NOMO-1 treated with dmso at 0.1 percent for 144 hours (cell line): ENCODE data around the gene PRICKLE2.
"Not testable (repeated sequence)": the region's sequence is repeated elsewhere in the genome, so short reads cannot be mapped to it uniquely, and the experiment has no call there.

Source experiments
- DNase-seq: peaks from one replicate; lab custom pipeline; 2025; ENCODE audit not compliant: unreplicated experiment; lab: John Stamatoyannopoulos, UW

Gene PRICKLE2

DNA sequence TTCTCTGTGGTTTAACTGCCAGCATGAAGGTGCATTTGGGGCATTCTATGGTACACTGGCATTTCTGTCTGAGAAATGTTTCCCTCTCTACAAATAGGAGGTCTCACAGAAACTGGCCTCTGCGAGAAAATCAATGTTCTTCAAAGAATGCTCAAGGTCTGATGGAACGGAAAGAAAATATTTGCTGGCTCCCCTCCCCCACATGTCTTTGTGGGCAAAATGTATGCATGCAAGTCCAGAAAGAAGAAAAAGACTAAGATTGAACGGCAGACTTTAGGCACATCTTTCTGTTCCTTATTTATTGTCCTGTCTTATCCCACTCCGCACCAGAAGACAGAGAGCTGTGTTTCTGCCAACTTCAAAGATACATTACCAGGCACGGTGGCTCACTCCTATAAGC lies 118.1 kb downstream of the PRICKLE2 start:
- no peak for DNase-seq

- no peak for DNase-seq
These were observed 119.5 kb downstream of the PRICKLE2 start for GRCh38 chr3:64105816-64106215.

GRCh38 chr3:64104691-64105111 lies 120.6 kb downstream of the PRICKLE2 start:
- no peak for DNase-seq

DNA sequence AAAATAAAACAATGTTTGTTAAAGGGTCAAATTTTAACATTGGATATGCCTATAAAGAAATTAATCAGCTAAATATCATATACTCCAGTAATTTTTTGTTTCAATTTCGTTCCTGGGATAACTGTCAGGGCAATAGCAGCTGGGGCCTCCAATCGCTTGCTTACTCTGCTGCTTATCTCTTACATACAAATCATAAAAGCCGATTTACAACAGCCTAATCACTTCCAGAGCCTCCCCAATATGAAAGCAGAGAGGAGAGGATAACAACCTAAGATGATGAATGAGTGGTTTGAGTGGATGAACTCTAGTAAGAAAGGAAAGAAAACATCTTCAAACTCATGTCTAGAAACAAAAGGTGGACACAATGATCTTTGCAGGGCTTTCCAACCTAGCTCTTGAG lies 121.3 kb downstream of the PRICKLE2 start:
- DNase-seq = no peak

DNA sequence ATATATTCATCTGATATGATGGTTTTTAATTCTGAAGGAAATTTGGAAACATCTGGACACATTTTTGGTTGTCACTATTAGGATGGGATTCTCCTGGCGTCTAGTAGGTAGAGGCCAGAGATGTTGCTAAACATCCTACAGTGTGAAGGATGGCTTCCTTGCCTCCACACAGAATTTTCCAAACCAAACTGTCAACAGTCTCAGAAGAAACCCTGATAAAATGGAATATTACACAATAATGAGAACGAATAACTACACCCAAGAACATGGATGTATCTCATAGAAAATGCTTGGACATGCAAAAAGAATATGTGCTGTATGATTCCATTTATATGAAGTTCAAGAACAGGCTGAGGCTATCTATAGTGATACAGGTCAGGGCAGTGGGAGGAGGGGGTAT lies 122.1 kb downstream of the PRICKLE2 start:
- no peak for DNase-seq

DNA sequence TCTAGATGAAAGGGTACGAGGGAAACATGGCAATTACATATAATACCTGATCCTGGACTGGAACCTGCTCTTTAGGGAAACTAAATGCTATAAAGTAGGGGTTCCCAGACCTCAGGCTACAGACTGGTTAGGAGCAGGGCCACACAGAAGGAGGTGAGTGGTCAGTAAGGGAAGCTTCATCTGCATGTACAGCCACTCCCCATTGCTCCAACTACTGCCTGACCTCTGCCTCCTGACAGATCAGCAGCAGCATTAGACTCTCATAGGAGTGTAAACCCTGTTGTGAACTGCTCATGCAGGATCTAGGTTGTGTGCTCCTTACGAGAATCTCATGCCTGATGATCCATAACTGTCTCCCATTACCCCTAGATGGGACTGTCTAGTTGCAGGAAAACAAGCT lies 123.1 kb downstream of the PRICKLE2 start:
- DNase-seq = no peak

DNA sequence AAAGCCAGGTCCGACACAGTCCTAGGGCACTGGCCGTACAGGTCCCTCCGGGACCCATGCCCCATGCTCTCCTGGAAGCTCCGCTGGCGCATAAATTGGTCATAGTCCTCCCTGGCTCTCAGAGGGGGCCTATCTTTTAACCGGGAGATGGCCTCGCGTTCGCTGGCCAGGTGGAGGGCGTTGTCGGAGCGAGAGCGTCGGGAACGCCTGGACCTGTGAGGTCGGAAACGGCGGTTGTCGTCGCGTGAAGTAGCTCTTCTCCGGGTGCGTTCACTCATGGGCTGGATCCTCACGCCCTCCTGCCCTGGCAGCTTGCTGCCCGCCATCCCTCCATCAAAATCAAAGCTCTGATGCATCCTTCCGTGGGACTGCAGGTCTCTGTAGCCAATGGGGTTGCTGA lies 126.0 kb downstream of the PRICKLE2 start:
- DNase-seq = no peak

DNA sequence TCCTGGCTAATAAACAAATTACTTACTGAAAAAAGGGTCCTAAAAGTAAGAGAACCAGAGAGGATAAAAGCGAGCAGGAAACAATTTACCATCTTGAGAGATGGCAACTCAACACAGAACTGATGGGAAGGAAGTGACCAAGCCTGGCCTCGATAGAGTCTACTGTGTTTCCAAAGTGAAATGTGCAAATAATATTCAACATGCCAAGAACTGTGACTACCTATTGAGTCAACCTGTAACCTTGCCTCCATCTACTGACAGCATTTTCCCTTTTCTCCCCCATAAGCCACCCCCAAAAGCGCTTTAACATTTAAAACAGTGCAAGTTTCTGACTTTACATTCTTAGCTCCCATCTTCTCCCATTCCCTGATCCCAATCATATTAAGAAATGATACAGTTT lies 126.6 kb downstream of the PRICKLE2 start:
- DNase-seq = no peak

DNA sequence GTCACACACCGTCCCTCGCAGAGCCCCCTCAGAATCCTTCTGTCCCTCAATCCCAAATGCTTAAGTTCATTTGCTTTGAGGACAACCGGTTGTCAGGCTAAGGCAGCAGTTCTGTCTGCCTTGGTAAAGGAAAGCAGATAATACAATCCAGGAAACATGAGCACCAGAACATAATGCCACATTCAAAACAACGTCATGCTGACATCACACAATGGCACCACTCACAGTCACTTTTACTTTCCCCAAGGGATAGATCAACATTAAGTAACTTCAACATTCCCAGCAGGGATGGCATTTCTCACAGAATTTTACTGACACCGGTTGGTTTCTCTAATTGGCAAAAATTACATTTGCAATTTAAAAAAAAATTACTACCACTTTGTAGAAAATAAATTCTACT lies 127.3 kb downstream of the PRICKLE2 start:
- DNase-seq = no peak

- no peak for DNase-seq
These were observed 129.5 kb downstream of the PRICKLE2 start for GRCh38 chr3:64095802-64096201.

GRCh38 chr3:64094713-64095079 lies 130.6 kb downstream of the PRICKLE2 start:
- DNase-seq = no peak

DNA sequence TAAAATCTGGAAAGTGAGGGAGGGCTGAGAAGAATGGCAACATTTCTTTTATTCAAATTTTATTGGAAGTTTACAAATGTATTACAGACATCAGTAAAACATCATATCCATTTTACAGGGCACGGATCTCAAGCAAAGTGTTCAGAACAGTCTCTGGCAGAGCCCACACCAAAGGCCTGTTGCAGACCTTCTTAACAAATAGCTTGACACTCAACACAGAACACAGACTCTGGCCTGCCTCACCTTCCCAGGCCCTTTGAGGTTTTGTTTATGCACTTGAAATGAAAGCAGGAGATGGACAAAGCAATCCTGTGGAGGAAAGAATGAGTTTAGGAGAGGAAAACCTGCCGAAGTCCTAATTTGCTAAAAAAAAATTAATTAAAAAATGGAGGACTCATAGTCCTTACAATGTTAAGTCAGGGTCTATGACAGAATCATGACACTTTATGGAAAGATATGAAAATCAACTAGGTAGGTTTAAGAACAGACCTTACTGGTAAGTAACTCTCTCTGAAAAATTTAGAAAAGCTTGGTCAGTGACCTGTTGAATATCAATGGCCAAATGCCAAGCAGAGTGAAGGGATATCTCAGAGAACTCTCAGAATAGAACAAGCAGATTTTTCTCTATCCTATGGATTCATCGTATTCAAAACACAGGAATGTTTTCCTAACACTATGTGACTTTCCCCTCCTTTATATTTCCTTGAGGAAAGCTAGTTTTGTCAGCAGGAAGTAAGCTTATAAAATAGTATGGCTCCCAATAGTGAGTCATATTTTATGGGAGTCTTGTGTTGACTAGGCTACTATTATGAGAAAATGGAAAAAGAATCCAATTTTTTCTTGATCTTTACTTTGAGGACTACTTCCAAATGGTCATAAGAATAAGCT lies 131.2 kb downstream of the PRICKLE2 start:
- DNase-seq = no peak

GRCh38 chr3:64093211-64093610 lies 132.1 kb downstream of the PRICKLE2 start:
- DNase-seq = no peak

DNA sequence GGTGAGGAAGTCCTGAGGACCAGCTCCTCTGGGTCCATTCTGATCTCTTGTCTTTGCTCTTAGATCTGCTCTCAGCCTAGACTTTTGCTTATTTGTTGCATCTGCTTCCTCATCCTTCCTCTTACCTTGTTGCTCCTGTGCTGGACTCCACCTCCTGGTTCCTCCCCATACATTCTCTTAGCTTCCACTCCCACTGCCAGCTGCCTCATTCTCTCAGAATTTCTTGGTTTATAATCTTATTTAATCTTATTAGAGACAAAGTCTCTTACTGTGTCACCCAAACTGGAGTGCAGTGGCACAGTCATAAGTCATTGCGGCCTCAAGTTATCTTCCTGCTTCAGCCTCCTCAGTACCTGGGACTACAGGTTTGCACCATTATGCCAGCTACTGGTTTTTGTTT lies 133.8 kb downstream of the PRICKLE2 start:
- DNase-seq = no peak

DNA sequence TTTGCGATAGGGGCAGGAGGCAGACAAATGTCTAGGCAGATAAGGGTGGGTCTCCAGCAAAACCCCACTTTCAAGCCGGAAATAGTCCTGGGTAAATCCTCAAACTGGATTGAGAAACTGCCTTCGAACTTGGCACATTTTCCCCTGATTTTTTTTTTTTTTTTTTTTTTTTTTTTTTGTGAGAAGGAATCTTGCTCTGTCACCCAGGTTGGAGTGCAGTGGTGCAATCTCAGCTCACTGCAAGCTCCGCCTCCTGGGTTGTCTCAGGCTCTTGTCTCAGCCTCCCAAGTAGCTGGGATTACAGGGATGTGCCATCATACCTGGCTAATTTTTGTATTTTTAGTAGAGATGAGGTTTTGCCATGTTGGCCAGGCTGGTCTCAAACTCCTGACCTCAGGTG lies 135.9 kb downstream of the PRICKLE2 start:
- DNase-seq = not testable (repeated sequence)

GRCh38 chr3:64088408-64089205 lies 136.7 kb downstream of the PRICKLE2 start:
- DNase-seq = no peak

- no peak for DNase-seq
These were observed 138.6 kb downstream of the PRICKLE2 start for GRCh38 chr3:64086479-64087252.

- no peak for DNase-seq
These were observed 140.6 kb downstream of the PRICKLE2 start for GRCh38 chr3:64084640-64085039.

DNA sequence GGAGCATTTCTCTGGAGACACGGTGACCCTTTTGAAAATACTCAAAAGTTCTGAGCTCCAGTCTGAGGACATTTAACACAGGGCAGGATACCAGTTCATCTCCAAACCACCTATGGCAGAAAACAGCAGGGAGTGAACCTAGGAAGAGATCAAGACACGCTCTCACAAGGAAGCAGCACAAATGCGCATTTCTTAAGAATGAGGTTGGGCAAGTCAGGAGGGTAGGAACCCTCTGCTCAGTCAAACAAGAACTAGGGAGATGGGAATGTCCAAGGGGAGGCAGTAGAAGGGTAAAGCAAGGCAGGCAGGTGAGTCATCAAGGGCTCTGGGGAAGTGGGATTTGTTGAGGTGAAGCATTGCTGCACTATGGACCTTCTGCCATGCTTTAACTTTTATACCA lies 141.7 kb downstream of the PRICKLE2 start:
- peak; percentile 31 for DNase-seq

- DNase-seq = peak; percentile 31
These were observed 142.2 kb downstream of the PRICKLE2 start for GRCh38 chr3:64082961-64083541.

DNA sequence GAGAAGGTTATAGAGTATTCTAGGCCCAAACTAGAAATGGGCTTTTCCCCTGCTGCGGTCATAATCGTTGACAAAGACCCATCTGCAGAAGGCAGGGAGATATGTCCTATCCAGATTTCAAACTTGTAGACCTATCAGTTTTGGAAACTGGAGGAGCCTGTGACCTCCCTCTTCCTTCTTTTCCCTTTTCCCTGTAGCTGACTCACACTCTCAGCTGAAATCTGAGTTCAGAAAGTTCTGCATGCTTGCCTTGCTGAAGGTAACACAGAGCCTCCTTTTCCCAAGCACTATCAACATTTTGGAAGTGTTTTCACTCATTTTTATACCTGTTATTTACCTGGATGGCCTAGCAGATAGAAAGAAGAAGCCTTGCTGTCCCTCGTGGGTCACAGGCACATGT lies 142.9 kb downstream of the PRICKLE2 start:
- no peak for DNase-seq
